ENCODE measurements around the gene ATF7.

- TF ChIP-seq CTCF (IDR thresholded peaks at IDR 0.05) (no peak), EZH2phosphoT487 (IDR thresholded peaks at IDR 0.05) (no peak), EZH2 (IDR thresholded peaks at IDR 0.05) (no peak)
Observed at GRCh38 chr12:53459097-53459496, 167.1 kb downstream of the ATF7 start.

All from neural progenitor cell (in vitro differentiated cells).